Mesodermal cell (in vitro differentiated cells): ENCODE results near the gene GTF2IRD1.
"Not testable (repeated sequence)": the region's sequence is repeated elsewhere in the genome, so short reads cannot be mapped to it uniquely, and the experiment has no call there.

Experiments used
- H3K27ac ChIP-seq: 2 replicates; pipeline ENCODE4 v1.7.0; 2013; ENCODE audit warnings: mild to moderate bottlenecking, low read depth, low read length, moderate library complexity; ENCODE audit not compliant: severe bottlenecking
- H3K36me3 ChIP-seq: 2 replicates; pipeline ENCODE4 v1.7.1; 2013; ENCODE audit warnings: mild to moderate bottlenecking, low read length, moderate library complexity; ENCODE audit not compliant: control insufficient read depth, insufficient read depth
- H3K4me1 ChIP-seq: one replicate; pipeline ENCODE4 v1.7.1; 2013; ENCODE audit warnings: mild to moderate bottlenecking, low read length; ENCODE audit not compliant: insufficient read depth, control insufficient read depth, poor library complexity, severe bottlenecking
- H3K4me3 ChIP-seq: 2 replicates; pipeline ENCODE4 v1.7.0; 2013; ENCODE audit warnings: low read length, control low read depth, mild to moderate bottlenecking; ENCODE audit not compliant: insufficient read depth, poor library complexity, severe bottlenecking; ENCODE audit errors: extremely low read depth
- H3K9me3 ChIP-seq: 2 replicates; pipeline ENCODE4 v1.7.1; 2013; ENCODE audit warnings: mild to moderate bottlenecking, low read length, moderate library complexity; ENCODE audit not compliant: control insufficient read depth
- WGBS, 2 experiments: methylation state at CpG; one replicate each; pipeline ENCODE4 v1.1.5; 2013; ENCODE audit warnings: missing lambda C conversion rate in 2 of 2; ENCODE audit not compliant: insufficient coverage in 2 of 2; 5-methylcytosine and 5-hydroxymethylcytosine counted together

Gene GTF2IRD1

GRCh38 chr7:74627661-74628411 lies 174.1 kb downstream of the GTF2IRD1 start:
- WGBS, 2 experiments: 37 to 55% methylated on average over 5 to 9 of the region's 12 CpGs
- no peak overlapping the region for H3K27ac ChIP-seq

GRCh38 chr7:74632505-74632904 lies 178.8 kb downstream of the GTF2IRD1 start:
- H3K9me3 ChIP-seq: no peaks in the 10 kb centered on the region
- no peak overlapping the region for H3K27ac ChIP-seq
- H3K4me1 ChIP-seq: peaks cover 5% of the 10 kb centered on the region
- 86 to 97% methylated on average over 6 to 8 of the region's 8 CpGs for WGBS, 2 experiments
- H3K36me3 ChIP-seq: no peaks in the 10 kb centered on the region
- H3K4me3 ChIP-seq: no peak overlapping the region

More at GRCh38 chr7:74627661-74628411, 174.1 kb downstream of the GTF2IRD1 start:
- Histone ChIP-seq H3K4me3 (no peak overlapping the region), H3K4me1 (no peaks in the 10 kb centered on the region), H3K9me3 (no peaks in the 10 kb centered on the region), H3K36me3 (no peaks in the 10 kb centered on the region)

GRCh38 chr7:74633451-74633921 lies 179.8 kb downstream of the GTF2IRD1 start:
- H3K4me3 ChIP-seq: no peak overlapping the region
- 95 to 97% methylated on average over 8 of the region's 9 CpGs for WGBS, 2 experiments
- H3K9me3 ChIP-seq: no peaks in the 10 kb centered on the region
- peaks cover 5% of the 10 kb centered on the region for H3K4me1 ChIP-seq
- H3K36me3 ChIP-seq: no peaks in the 10 kb centered on the region
- H3K27ac ChIP-seq: no peak overlapping the region

- Histone ChIP-seq H3K27ac (no peak overlapping the region), H3K4me1 (peaks cover 5% of the 10 kb centered on the region), H3K4me3 (no peak overlapping the region), H3K36me3 (no peaks in the 10 kb centered on the region), H3K9me3 (no peaks in the 10 kb centered on the region)
- 98 to 100% methylated on average over 5 to 6 of the region's 7 CpGs for WGBS, 2 experiments
These were observed 184.0 kb downstream of the GTF2IRD1 start for GRCh38 chr7:74637745-74638144.

GRCh38 chr7:74650055-74650454 lies 196.3 kb downstream of the GTF2IRD1 start:
- H3K4me3 ChIP-seq, H3K36me3 ChIP-seq, H3K9me3 ChIP-seq: not testable (repeated sequence)
- Histone ChIP-seq H3K27ac (peak overlapping the region; percentile 64), H3K4me1 (peaks cover 11% of the 10 kb centered on the region)
- WGBS, 2 experiments: 30% methylated on average over 6 of the region's 11 CpGs; no CpG with 5 or more reads in 1 of the 2 experiments

GRCh38 chr7:74650493-74651132 lies 196.9 kb downstream of the GTF2IRD1 start:
- H3K4me3 ChIP-seq, H3K36me3 ChIP-seq, H3K9me3 ChIP-seq, H3K27ac ChIP-seq: not testable (repeated sequence)
- peaks cover 15% of the 10 kb centered on the region for H3K4me1 ChIP-seq
- no CpG with 5 or more reads among the region's 9 CpGs for WGBS, 2 experiments

- 83 to 85% methylated on average over 4 to 6 of the region's 12 CpGs for WGBS, 2 experiments
These were observed 197.4 kb downstream of the GTF2IRD1 start for GRCh38 chr7:74651133-74651504.

More at GRCh38 chr7:74651133-74651504, 197.4 kb downstream of the GTF2IRD1 start:
- not testable (repeated sequence) for H3K27ac ChIP-seq, H3K36me3 ChIP-seq, H3K9me3 ChIP-seq, H3K4me3 ChIP-seq
- peaks cover 18% of the 10 kb centered on the region for H3K4me1 ChIP-seq
